ENCODE data around the gene NEURL2. TPM values are rescaled to one million over a fixed set of nuclear protein-coding genes. Genes with fewer than 3 reads are reported as not detected.

Gene NEURL2
- total RNA-seq, 4 donors from 2014 or later, result 4.1 to 6.5 (median 5.5) TPM

DNA sequence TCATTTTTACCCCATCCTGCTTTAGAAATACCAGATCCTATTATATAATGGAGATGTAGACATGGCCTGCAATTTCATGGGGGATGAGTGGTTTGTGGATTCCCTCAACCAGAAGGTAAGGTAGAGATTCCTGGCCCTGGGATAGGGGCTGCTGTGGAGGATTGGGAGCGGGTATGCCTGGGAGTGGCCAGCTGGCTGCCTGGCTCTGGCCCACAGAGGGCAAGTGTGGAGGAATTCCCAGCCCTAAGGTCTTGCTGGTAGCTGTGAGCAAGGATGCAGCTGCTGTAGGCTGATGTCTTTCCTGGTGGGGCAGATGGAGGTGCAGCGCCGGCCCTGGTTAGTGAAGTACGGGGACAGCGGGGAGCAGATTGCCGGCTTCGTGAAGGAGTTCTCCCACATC is 6.7 kb upstream of the NEURL2 start:
- intact Hi-C loops (cut with DNase I), result loop anchor here (10.0 kb wide), 1 partner anchor 47 kb away; no protein-coding TSS in a partner anchor
- Histone ChIP-seq H3K9me3 (no peaks in the 10 kb centered on the region), H3K36me3 (peaks cover 3 to 100% (median 26%) of the 10 kb centered on the region in 3 donors), H3K4me3 (no peak overlapping the region), H3K27me3 (no peaks in the 10 kb centered on the region), H3K4me1 (peaks cover 0 to 12% (median 7%) of the 10 kb centered on the region in 3 donors), H3K27ac (no peak overlapping the region)
- TF ChIP-seq POLR2A (IDR thresholded peaks at IDR 0.05), result no peak
- TF ChIP-seq, protein P1, sequence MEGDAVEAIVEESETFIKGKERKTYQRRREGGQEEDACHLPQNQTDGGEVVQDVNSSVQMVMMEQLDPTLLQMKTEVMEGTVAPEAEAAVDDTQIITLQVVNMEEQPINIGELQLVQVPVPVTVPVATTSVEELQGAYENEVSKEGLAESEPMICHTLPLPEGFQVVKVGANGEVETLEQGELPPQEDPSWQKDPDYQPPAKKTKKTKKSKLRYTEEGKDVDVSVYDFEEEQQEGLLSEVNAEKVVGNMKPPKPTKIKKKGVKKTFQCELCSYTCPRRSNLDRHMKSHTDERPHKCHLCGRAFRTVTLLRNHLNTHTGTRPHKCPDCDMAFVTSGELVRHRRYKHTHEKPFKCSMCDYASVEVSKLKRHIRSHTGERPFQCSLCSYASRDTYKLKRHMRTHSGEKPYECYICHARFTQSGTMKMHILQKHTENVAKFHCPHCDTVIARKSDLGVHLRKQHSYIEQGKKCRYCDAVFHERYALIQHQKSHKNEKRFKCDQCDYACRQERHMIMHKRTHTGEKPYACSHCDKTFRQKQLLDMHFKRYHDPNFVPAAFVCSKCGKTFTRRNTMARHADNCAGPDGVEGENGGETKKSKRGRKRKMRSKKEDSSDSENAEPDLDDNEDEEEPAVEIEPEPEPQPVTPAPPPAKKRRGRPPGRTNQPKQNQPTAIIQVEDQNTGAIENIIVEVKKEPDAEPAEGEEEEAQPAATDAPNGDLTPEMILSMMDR (IDR thresholded peaks at IDR 0.05), result no peak
- DNase-seq, result no peak
- 94 to 97% methylated on average over 7 of the region's 7 CpGs for WGBS, 2 donors

DNA sequence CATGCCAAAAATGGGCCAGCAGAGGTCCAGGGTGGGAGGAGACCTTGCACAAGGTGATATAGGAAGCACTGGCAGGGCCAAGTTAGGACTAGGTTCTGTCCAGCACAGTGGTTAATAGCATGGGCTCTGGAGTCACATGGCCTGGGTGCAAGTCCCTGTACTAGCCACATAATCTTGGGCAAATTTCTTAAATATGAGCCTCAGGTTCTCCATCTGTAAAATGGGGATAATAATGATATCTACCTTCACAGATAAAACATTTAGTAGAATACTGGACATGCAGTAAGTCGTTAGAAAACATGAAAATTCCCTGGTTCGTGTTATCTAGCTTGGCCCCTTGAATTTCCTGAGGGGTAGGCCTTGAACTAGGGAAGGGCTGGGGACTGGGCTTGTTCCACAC is 6.3 kb upstream of the NEURL2 start:
- Histone ChIP-seq H3K27me3 (no peaks in the 10 kb centered on the region), H3K4me1 (peaks cover under 1 to 16% (median 11%) of the 10 kb centered on the region in 3 donors), H3K36me3 (peaks cover 3 to 100% (median 26%) of the 10 kb centered on the region in 3 donors), H3K9me3 (no peaks in the 10 kb centered on the region), H3K4me3 (no peak overlapping the region), H3K27ac (no peak overlapping the region)
- WGBS, 2 donors, result 62 to 78% methylated on average over 2 of the region's 2 CpGs
- TF ChIP-seq, protein P1 (IDR thresholded peaks at IDR 0.05), result no peak
- no peak for TF ChIP-seq POLR2A (IDR thresholded peaks at IDR 0.05)
- DNase-seq, result no peak
- intact Hi-C loops (cut with DNase I), result loop anchor here (10.0 kb wide), 1 partner anchor 48 kb away; no protein-coding TSS in a partner anchor

DNA sequence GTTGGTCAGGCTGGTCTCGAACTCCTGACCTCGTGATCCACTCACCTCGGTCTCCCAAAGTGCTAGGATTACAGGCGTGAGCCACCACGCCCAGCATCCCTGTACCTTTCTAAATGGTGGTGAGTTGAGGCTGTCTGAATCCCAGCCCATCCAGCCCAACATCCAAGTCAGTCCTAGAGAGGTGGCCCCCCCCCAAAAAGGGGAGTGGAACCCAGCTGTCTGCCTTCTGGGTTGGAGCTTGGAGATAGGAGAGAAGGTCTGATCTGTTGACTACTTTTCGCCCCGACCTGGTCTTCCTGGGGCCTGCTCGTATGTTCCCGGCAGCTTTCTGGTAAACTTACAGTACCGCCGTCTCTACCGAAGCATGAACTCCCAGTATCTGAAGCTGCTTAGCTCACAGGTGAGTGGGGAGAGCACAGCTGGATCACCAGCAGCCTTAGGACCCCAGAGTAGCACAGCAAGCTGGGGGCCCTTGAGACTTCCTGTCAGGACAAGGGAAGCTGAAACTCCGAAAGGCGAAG is 5.7 kb upstream of the NEURL2 start:
- Histone ChIP-seq H3K4me1 (peaks cover 7 to 22% (median 17%) of the 10 kb centered on the region in 3 donors), H3K27me3 (no peaks in the 10 kb centered on the region), H3K9me3 (no peaks in the 10 kb centered on the region), H3K27ac (no peak overlapping the region), H3K4me3 (no peak overlapping the region), H3K36me3 (peaks cover 3 to 94% (median 26%) of the 10 kb centered on the region in 3 donors)
- no peak for DNase-seq
- 84 to 85% methylated on average over 9 to 10 of the region's 14 CpGs for WGBS, 2 donors
- intact Hi-C loops (cut with DNase I), result loop anchor here (10.0 kb wide), 1 partner anchor 48 kb away; no protein-coding TSS in a partner anchor
- TF ChIP-seq POLR2A (IDR thresholded peaks at IDR 0.05), result no peak
- TF ChIP-seq, protein P1 (IDR thresholded peaks at IDR 0.05), result no peak

DNA sequence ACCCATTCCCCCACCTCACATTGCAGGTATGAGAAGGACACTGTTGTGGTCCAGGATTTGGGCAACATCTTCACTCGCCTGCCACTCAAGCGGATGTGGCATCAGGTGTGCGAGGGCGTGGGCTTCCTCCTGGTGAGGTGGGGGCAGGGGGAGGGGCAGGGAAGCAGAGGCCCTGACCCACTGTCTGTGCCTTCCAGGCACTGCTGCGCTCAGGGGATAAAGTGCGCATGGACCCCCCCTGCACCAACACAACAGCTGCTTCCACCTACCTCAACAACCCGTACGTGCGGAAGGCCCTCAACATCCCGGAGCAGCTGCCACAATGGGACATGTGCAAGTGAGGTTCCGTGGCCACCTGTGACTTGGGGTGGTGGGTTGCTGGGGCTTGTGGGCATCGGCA is 3.8 kb upstream of the NEURL2 start:
- Histone ChIP-seq H3K36me3 (peaks cover 3 to 75% (median 21%) of the 10 kb centered on the region in 3 donors), H3K4me1 (peaks cover 16 to 38% (median 19%) of the 10 kb centered on the region in 3 donors), H3K9me3 (no peaks in the 10 kb centered on the region), H3K27me3 (no peaks in the 10 kb centered on the region), H3K4me3 (no peak overlapping the region), H3K27ac (no peak overlapping the region)
- intact Hi-C loops (cut with DNase I), result loop anchor here (10.0 kb wide), 1 partner anchor 50 kb away; no protein-coding TSS in a partner anchor
- 63 to 93% methylated on average over 2 to 8 of the region's 12 CpGs for WGBS, 2 donors
- TF ChIP-seq, protein P1 (IDR thresholded peaks at IDR 0.05), result no peak
- no peak for TF ChIP-seq POLR2A (IDR thresholded peaks at IDR 0.05)
- DNase-seq, result no peak

DNA sequence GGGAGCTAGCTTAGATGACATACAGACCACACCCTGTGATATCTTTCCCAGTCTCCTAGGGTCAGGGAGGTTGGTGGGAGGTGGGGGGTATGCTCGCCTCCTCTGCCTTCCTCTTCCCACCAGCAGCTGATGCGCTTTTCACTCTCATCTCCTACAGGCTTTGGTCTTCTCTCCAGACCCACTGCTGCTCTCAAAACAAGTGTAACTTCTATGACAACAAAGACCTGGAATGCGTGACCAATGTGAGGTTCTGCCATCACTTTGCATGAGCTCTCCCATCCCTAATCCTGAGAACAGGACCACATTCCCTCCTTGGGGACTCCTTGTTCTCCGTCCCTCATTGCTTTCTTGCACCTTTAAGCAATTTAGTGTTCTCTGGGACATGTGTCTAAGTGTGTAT is 2.8 kb upstream of the NEURL2 start:
- Histone ChIP-seq H3K27ac (no peak overlapping the region), H3K4me1 (peaks cover 18 to 48% (median 23%) of the 10 kb centered on the region in 3 donors), H3K27me3 (no peaks in the 10 kb centered on the region), H3K36me3 (peaks cover 3 to 68% (median 21%) of the 10 kb centered on the region in 3 donors), H3K9me3 (no peaks in the 10 kb centered on the region), H3K4me3 (no peak overlapping the region)
- TF ChIP-seq, protein P1 (IDR thresholded peaks at IDR 0.05), result no peak
- intact Hi-C loops (cut with DNase I), result loop anchor here (10.0 kb wide), 1 partner anchor 51 kb away; no protein-coding TSS in a partner anchor
- WGBS, 2 donors, result 87 to 94% methylated on average over 4 of the region's 4 CpGs
- DNase-seq, result no peak

Data from esophagus squamous epithelium (tissue), 5 donors.